Natural killer cell treated with Interleukin-12 subunit alpha and Interleukin-12 subunit beta and Interleukin-15 and Interleukin-18, amount 100 ng/mL, for 72 hours (primary cell): Measurements from ENCODE around the gene SLC30A1. TPM values are rescaled to one million over a fixed set of nuclear protein-coding genes. Genes with fewer than 3 reads are reported as not detected.
"Not testable (repeated sequence)": the region's sequence is repeated elsewhere in the genome, so short reads cannot be mapped to it uniquely, and the experiment has no call there.

Experiments used
- ATAC-seq, 2 donors: fragments of 150-1000 bp; cut with Tn5 transposase in 1 of 2; sonication (Bioruptor Pico), chemical (Tn5 transposase) in 1 of 2; 2 replicates each; pipeline ENCODE4 v1.10.0; 2021
- DNase-seq: peaks from one replicate; pipeline ENCODE4 v3.0.0; 2022; ENCODE audit warnings: low spot score
- H3K27ac Mint-ChIP-seq, 2 donors: 1 replicate in 1 of 2; 2 replicates in 1 of 2; pipeline ENCODE4 v1.8.0; 2022; ENCODE audit warnings: mixed read lengths in 2 of 2, mild to moderate bottlenecking in 1 of 2, moderate library complexity in 1 of 2
- H3K27me3 Mint-ChIP-seq, 2 donors: 1 replicate in 1 of 2; 2 replicates in 1 of 2; pipeline ENCODE4 v1.8.0; 2022; ENCODE audit warnings: mixed read lengths in 2 of 2
- H3K36me3 Mint-ChIP-seq: one replicate; pipeline ENCODE4 v1.8.0; 2022; ENCODE audit warnings: mixed read lengths
- H3K4me1 Mint-ChIP-seq, 2 donors: 1 replicate in 1 of 2; 2 replicates in 1 of 2; pipeline ENCODE4 v1.8.0; 2022; ENCODE audit warnings: low read depth in 2 of 2, mixed read lengths in 2 of 2, mild to moderate bottlenecking in 1 of 2
- H3K4me3 Mint-ChIP-seq: one replicate; pipeline ENCODE4 v1.8.0; 2022; ENCODE audit warnings: mixed read lengths
- H3K9me3 Mint-ChIP-seq: 2 replicates; pipeline ENCODE4 v1.8.0; 2022; ENCODE audit warnings: mixed read lengths
- total RNA-seq, 2 donors: library from RNA; stranded (reverse); gene quantifications; one replicate each; pipeline ENCODE4 v1.2.3, GENCODE V29; 2022

The SLC30A1 gene
- total RNA-seq, 2 donors from 2014 or later: 6.9 to 13.1 TPM

DNA sequence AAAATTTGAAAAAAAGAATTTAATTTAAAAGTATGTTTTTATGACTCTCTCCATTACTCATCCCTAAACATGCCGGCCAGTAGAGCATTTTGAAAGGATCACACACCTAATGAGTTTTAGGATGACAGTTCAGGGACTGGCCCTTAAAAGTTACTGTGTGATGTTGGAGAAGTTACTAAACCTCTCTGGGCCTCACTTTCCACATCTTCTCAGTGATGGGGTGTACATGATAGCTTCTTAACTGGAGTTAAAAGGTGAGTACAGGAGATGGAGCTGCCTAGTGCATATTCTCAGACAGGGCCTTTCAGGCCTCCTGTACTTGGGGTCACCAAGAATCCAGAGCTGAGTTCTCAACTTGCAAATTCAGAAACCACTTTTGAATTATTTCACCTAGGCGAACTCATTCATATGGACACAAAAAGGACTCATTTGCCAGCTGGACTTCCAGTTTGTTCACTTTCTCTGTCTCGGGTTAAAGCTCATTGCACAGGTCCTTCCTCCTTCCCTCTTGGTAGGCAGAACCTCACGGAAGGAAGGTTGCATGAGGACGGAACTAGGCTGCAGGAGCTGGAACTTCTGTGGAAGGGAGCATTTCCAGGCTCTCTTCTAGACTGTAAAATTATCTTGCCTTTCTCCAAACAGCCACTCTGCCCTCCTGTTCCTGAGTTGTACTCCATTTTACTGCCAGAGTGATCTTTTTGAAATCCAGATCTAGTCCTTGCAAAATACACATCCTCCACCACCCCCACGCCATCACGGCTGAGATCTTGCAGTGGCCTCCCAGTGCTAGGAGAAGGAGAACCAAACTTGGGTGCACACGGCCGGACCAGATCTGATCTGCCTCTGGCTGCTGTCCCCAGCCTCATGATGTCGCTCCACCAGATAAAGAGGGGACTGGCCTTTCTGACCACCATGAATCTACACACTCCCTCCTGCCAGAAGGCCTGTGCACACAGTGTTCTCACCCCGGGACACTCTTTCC is 4.3 kb upstream of the SLC30A1 start:
- Mint-ChIP-seq H3K9me3 (no peaks in the 10 kb centered on the region), H3K4me1 (peaks cover 31 to 33% of the 10 kb centered on the region in 2 donors), H3K27me3 (no peaks in the 10 kb centered on the region), H3K36me3 (no peaks in the 10 kb centered on the region), H3K27ac (peak overlapping the region in 1 of 2 donors; percentile 20), H3K4me3 (no peak overlapping the region)
- DNase-seq (no peak), ATAC-seq (no peak)

DNA sequence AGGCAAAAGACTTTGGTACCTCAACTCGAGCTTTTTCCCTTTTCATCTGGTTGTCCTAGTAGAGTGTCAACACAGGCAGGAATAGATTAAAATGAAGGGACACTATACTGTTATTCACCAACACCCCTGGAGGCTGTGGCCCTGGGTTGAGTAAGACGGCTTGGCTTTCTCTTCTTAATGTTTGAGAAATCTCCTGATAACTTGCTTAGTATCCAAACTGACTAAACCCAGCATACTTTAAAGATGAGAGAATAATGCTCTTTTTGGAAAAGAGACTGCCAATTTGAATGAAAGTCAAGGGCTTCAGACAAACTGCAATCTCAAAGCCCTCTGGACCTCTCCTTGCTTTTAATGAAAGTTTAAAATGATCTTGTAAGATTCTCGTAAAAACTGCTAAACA is 2.6 kb upstream of the SLC30A1 start:
- H3K27me3 Mint-ChIP-seq: no peaks in the 10 kb centered on the region
- H3K4me1 Mint-ChIP-seq: peaks cover 33 to 41% of the 10 kb centered on the region in 2 donors
- H3K27ac Mint-ChIP-seq: peak overlapping the region; percentile 75 to 82
- no peaks in the 10 kb centered on the region for H3K9me3 Mint-ChIP-seq
- DNase-seq (no peak), ATAC-seq (no peak)
- peak overlapping the region; percentile 53 for H3K4me3 Mint-ChIP-seq
- H3K36me3 Mint-ChIP-seq: no peaks in the 10 kb centered on the region

DNA sequence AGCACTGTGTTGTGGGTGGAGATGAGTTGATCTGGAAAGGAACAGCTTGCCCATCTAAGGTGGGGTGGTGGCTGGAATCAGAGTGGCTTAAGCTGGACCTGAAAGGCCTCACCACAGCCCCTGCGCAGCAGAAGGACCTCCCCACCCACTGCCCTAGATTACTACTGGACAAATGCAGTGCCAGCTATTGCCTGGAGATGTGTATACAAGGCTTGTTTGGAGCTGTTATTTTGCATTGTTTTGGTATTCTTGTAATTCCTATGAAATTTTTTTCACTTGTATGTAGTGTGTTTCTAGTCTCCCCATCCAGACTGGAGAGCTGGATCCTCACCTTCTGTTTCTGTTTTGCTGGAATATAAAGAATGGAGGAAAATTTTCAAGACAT is 1.3 kb upstream of the SLC30A1 start:
- Mint-ChIP-seq H3K27me3 (no peaks in the 10 kb centered on the region), H3K4me3 (peak overlapping the region; percentile 79), H3K9me3 (no peaks in the 10 kb centered on the region), H3K4me1 (peaks cover 33 to 41% of the 10 kb centered on the region in 2 donors), H3K27ac (peak overlapping the region; percentile 54 to 83), H3K36me3 (peaks cover 4% of the 10 kb centered on the region)
- ATAC-seq (no peak), DNase-seq (no peak)

DNA sequence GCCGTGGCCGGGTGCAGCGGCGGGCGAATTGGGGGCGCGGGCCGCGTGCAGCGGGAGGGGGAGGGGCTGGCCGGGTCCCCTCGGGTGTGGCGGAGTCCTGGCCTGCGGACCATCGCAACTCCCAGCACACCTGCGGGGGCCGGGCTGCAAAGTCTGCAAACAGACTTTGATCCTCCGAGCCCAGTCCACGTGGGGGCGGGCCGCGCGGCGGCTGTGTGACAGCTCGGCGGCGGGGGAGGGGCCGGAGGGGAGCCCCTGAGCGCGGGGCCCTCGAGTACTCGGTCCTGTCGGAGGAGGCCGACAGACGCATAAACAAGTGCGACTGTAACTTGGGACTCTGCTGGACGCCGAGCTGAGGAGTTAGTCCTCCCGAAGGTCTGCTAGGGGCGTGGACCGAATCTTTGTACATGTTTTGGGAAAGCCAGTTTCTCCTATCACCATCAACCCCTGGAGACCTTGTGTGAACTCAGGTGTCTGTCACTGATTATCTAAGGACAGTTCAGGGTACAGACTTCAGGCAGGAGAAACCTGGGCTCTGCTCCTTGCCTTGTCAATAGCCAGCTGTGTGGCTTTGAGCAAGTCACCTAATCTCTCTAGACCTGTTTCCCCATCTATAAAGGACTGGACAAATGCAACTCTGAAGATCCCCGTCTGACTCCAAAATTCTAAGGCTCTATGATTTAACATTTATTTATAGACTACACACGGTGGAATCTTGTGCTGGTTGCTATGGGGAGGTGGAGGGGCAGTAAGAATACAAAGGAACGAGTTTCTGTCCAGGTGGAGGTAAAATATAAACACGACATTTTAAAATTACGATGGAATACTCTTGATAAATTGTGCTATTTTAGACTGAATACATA is 710 bp upstream of the SLC30A1 start:
- ATAC-seq: peak; percentile 62 to 71
- Mint-ChIP-seq H3K36me3 (peaks cover 4% of the 10 kb centered on the region), H3K4me1 (peaks cover 33 to 41% of the 10 kb centered on the region in 2 donors), H3K27me3 (no peaks in the 10 kb centered on the region), H3K9me3 (no peaks in the 10 kb centered on the region), H3K4me3 (peak overlapping the region; percentile 85), H3K27ac (peak overlapping the region; percentile 54 to 84)
- no peak for DNase-seq

DNA sequence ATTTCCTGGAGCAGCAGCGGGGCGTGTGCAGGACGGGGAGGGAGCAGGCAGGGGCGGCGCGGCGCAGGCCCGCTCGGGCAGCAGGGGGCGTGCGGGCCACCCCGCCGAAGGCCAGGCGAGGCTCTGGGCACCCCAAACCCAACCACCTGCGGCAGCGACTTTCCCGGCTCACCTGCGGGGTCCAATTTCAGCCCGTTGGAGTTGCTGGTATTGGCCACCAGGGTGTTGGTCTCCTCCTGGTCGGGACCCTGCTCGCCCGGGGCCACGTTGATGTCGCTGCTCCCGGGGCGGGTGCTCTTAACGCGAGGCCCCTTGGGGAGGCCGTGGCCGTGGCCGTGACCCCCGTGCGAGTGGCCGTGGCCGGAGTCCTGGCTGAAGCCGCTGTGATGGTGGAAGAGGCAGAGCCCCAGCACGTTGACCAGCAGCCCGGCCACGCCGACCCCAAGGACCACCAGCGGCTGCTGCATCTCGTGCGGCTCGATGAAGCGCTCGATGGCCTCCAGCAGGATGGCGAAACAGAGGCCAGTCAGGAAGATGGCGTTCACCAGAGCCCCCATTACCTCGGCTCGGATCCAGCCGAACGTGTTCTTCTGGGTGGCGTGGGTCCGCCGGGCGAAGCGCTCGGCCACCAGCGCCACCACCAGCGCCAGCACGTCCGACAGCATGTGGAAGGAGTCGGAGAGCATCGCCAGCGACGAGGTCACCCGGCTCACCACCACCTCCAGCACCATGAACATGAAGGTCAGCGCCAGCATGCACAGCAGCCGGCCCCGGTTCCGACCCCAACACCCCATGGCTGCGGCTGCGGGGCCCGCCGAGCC is 932 bp downstream of the SLC30A1 start:
- Mint-ChIP-seq H3K36me3 (peaks cover 9% of the 10 kb centered on the region), H3K4me1 (peaks cover 26 to 37% of the 10 kb centered on the region in 2 donors), H3K27ac (peak overlapping the region; percentile 73 to 83), H3K4me3 (peak overlapping the region; percentile 95), H3K27me3 (no peaks in the 10 kb centered on the region), H3K9me3 (no peaks in the 10 kb centered on the region)
- ATAC-seq (peak; percentile 64 to 65), DNase-seq (peak; percentile 80)

DNA sequence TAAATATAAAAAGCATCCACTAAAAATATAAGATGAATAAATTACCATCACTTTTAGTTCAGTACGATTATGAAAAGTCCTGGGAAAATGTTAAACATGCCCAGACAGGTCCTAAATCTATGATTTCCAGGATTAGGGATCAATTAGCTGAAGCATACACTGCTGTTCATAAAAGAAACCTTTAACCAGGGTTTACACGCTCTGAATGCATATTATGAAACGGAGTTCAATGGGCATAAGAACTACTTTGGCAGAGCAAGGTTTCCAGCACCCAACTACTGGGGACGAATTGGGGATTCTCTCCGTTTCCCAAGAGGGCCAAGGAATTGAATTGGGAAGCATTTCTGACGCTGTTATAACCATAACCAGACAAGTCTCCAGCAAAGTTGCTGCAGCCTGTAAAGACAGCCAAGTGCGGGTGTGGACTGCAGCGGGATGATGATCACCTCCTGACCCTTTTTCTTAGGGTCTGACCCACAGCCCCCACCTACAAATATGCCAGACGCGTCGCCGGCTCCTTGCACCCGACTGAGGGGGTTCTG is 1.6 kb downstream of the SLC30A1 start:
- H3K4me1 Mint-ChIP-seq: peaks cover 24 to 36% of the 10 kb centered on the region in 2 donors
- H3K4me3 Mint-ChIP-seq: peak overlapping the region; percentile 95
- H3K36me3 Mint-ChIP-seq: peaks cover 9% of the 10 kb centered on the region
- no peak for DNase-seq
- H3K9me3 Mint-ChIP-seq: no peaks in the 10 kb centered on the region
- H3K27me3 Mint-ChIP-seq: no peaks in the 10 kb centered on the region
- peak overlapping the region; percentile 73 to 83 for H3K27ac Mint-ChIP-seq
- ATAC-seq: no peak

DNA sequence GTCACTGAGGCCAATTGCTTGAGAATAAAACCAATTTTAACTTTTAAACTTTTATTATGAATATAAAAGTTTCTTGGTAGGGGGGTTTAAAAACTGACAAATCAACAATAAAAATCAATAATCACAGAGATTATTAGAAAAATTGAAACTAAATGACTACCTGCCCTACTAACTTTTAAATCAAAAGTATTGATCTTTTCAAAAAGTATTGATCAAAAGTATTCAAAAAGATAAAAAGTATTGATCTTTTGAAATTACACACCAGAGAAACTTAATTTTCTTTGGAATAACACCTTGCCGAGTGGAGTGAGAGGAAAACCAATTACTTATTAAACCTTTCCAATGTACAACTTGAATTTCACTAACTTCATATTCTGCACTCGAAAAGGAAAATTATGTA is 2.2 kb downstream of the SLC30A1 start:
- DNase-seq: no peak
- Mint-ChIP-seq H3K27ac (peak overlapping the region in 1 of 2 donors; percentile 83), H3K27me3 (no peaks in the 10 kb centered on the region), H3K36me3 (peaks cover 9% of the 10 kb centered on the region), H3K4me3 (peak overlapping the region; percentile 95), H3K9me3 (no peaks in the 10 kb centered on the region), H3K4me1 (peaks cover 19 to 30% of the 10 kb centered on the region in 2 donors)
- no peak for ATAC-seq

DNA sequence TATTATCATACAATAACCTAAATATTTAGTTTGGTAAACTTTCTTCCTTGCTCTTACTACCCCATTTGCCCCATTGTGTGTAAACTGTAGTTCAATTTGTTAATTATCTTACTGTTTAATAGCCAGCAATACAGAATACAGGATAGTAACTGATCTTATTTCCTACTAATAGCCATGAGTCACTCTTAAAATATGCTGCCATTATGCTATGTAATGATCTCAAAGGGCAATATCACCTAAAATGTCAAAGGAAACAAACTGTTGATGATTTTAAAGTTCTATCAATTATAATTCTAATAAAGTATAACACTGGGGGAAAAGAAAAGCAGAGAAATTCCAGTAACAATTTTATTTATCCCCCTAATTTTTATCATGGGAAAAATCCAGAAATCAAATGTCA is 4.3 kb downstream of the SLC30A1 start:
- Mint-ChIP-seq H3K4me3 (no peak overlapping the region), H3K36me3 (peaks cover 9% of the 10 kb centered on the region), H3K27ac (no peak overlapping the region), H3K9me3 (no peaks in the 10 kb centered on the region), H3K4me1 (peaks cover under 1 to 22% of the 10 kb centered on the region in 2 donors), H3K27me3 (no peaks in the 10 kb centered on the region)
- DNase-seq (no peak), ATAC-seq (no peak)

DNA sequence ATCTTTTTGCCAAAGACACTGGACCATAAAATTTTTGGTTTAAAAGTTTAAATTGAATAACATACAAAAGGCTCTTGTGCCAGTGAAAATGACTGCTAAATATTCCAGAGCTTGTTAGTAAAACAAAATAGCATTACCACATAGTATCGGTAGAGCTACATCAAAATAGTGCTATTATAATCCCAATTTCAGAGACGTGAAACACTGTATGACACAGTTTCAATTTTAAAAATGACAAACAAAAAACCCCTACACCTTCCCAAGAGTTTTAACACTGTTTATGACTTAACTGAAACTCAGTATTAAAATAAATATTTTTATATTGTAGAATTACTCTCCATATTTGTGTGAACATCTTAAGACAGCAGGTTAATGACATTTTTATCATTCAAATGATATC is 7.0 kb downstream of the SLC30A1 start:
- ATAC-seq: no peak
- peaks cover 0 to 15% of the 10 kb centered on the region in 2 donors for H3K4me1 Mint-ChIP-seq
- peaks cover 9% of the 10 kb centered on the region for H3K36me3 Mint-ChIP-seq

DNA sequence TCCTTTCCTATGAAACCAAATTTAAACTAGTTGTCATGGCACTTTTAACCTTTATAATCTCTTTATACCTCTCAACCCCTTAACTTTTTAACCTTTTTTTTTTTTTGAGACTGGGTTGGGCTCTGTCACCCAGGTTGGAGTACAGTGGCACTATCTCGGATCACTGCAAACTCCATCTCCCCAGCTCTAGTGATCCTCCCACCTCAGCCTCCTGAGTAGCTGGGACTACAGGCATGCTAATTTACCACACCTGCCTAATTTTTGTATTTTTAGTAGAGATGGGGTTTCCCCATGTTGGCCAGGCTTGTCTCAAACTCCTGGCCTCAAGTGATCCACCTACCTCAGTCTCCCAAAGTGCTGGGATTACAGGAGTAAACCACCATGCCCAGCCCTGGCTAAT is 8.6 kb downstream of the SLC30A1 start:
- DNase-seq, H3K27me3 Mint-ChIP-seq, H3K9me3 Mint-ChIP-seq, ATAC-seq, H3K27ac Mint-ChIP-seq, H3K36me3 Mint-ChIP-seq, H3K4me3 Mint-ChIP-seq: not testable (repeated sequence)
- H3K4me1 Mint-ChIP-seq: peaks cover 0 to 20% of the 10 kb centered on the region in 2 donors

More for the DNA sequence above, 7.0 kb downstream of the SLC30A1 start:
- H3K27me3 Mint-ChIP-seq: no peaks in the 10 kb centered on the region
- H3K4me3 Mint-ChIP-seq: no peak overlapping the region
- no peak overlapping the region for H3K27ac Mint-ChIP-seq
- no peaks in the 10 kb centered on the region for H3K9me3 Mint-ChIP-seq
- DNase-seq: no peak

DNA sequence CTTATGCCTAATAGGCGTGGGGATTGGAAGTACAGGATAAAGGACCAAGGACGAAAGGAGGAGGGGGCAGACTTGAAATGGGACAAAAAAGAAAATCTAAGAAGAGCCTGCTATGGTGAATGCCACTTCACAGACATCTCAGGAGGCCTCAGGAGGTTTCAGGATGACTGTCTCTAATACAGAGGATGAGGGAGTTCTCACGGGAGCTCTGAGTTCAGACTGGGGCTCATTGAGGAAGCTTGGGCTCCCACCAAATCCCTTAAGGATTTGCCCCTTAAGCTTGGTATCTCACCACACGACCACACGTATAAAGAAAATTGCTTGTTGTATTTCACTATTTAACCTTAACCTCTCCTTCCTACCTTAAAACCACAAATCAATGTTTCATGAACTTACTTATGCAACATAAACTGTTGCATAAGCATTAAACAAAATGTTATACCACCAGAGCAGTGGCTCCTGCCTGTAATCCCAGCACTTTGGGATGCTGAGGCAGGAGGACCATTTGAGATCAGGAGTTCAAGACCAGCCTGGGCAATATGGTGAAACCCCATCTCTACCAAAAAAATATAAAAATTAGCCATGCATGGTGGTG is 12.4 kb downstream of the SLC30A1 start:
- Mint-ChIP-seq H3K27me3 (peaks cover 0 to 3% of the 10 kb centered on the region in 2 donors), H3K4me3 (peak overlapping the region; percentile 36), H3K36me3 (no peaks in the 10 kb centered on the region), H3K9me3 (no peaks in the 10 kb centered on the region), H3K4me1 (peaks cover 0 to 15% of the 10 kb centered on the region in 2 donors), H3K27ac (no peak overlapping the region)
- ATAC-seq (peak in 1 of 2 donors; percentile 79), DNase-seq (no peak)

DNA sequence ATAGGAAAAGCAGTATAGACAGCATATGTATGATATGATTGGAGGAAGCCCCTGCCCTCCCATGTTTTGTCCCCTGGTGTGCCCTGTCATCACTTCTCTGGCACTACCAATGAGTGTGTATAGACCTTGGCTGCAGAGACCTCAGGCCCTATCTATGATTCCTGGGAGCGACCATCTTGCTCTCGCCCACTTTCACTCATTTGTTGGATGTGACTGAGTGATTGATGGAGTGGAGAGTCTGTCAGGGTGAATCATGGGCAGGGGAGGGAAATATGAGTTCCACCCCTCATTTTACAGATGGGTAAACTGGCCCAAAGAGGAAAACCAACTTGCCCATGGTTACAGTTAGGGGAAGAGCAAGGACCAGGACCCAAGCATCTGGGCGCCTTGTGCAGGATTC is 14.9 kb downstream of the SLC30A1 start:
- no peak overlapping the region for H3K4me3 Mint-ChIP-seq
- no peaks in the 10 kb centered on the region for H3K9me3 Mint-ChIP-seq

More for the DNA sequence above, 14.9 kb downstream of the SLC30A1 start:
- no peaks in the 10 kb centered on the region for H3K36me3 Mint-ChIP-seq
- peaks cover 0 to 3% of the 10 kb centered on the region in 2 donors for H3K27me3 Mint-ChIP-seq
- H3K4me1 Mint-ChIP-seq: peaks cover 0 to 9% of the 10 kb centered on the region in 2 donors
- H3K27ac Mint-ChIP-seq: no peak overlapping the region
- DNase-seq (no peak), ATAC-seq (no peak)
